HG03280 (cell line): ENCODE measurements around the gene PLEKHA6.

Experiments
- ATAC-seq: cut with Tn5 transposase; IDR thresholded peaks from one replicate; pipeline ENCODE4 v1.9.1; 2021; ENCODE audit warnings: mild to moderate bottlenecking, moderate library complexity; ENCODE audit not compliant: unreplicated experiment

PLEKHA6 gene

GRCh38 chr1:204192589-204193352 lies 167.0 kb downstream of the PLEKHA6 start:
- ATAC-seq: no peak

- ATAC-seq: no peak
Observed at GRCh38 chr1:204192046-204192445, 167.7 kb downstream of the PLEKHA6 start.

DNA sequence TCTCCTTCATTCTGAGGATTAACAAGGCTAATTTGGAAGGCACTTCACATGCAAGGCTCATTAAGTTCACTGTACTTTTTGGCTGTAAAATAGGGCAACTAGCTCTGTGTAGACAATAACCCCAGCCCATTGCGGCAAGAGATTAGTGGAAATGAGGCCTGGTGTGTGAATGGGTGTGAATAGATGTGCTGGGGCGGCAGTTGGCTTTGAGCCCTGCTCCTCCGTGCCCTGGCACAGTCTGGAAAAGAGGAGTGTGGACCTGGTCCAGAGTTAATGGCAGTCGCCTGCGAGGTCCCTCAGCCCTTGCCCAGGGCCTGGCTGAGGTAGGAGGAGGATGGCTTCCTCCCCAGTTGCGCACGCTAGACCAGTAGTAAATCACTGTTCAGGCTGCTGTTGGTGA lies 168.3 kb downstream of the PLEKHA6 start:
- ATAC-seq: no peak

- ATAC-seq: no peak
Observed at GRCh38 chr1:204190212-204191211, 169.2 kb downstream of the PLEKHA6 start.

- ATAC-seq: no peak
Observed at GRCh38 chr1:204188959-204189639, 170.6 kb downstream of the PLEKHA6 start.

GRCh38 chr1:204186597-204186996 lies 173.1 kb downstream of the PLEKHA6 start:
- ATAC-seq: no peak

DNA sequence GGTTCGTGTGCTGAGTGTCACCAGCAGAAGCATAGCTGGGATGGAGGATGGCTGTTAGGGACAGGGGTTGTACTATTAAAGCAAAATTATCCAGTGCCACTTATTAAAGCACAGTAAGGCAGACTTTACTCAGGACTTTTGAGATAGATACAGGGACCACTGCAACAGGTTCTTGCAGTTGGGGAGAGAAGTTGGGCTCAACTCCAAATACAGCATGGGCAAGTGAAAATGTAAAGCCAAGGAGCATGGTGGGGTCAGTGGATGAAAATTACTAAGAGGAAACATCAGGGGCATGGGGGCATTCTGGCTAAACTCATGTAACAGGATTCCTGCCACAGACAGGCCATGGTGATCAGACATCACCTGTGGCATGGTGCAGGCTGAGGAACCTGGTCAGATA lies 178.6 kb downstream of the PLEKHA6 start:
- no peak for ATAC-seq

- ATAC-seq: no peak
Observed at GRCh38 chr1:204180133-204180532, 179.6 kb downstream of the PLEKHA6 start.

GRCh38 chr1:204178487-204179281 lies 181.0 kb downstream of the PLEKHA6 start:
- ATAC-seq: no peak

DNA sequence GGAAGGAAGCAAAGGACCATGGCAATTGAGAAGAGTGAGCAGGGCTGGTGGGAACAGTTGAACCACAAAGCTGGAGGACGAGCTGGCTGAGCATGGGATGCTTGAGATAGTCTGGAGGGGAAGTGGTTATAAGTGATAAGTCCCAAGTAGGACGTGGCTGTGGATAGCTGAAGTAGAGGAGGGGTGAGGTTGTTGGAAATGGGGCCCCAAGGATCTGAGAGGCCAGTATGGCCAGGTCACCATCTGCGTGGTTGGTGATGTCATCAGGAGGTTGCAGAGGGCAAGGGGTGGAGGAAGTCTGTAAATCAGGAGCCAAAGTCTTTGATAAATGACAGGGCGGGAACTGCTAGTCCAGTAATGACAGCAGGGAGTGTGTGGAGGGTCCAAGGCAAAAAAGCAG lies 182.6 kb downstream of the PLEKHA6 start:
- ATAC-seq: no peak

GRCh38 chr1:204176049-204176448 lies 183.7 kb downstream of the PLEKHA6 start:
- ATAC-seq: no peak

DNA sequence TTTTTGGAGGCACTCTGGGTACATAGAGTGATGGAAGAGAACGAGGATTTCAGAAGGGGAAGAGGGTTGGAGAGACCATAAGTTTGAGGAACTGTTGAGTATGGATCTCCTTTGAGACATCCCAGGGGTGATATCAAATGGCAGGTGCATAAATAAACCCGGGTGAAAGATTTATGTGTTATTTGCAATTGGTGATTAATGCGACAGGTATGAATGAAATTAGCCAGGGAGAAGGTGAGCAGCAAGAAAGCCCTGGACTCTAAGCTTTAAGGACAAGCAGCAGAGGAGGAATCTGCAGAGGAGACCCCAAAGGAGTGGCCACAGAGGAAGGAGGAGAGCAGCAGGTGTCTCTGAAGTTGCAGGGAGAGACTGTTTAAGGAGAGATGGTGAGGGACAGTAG lies 184.8 kb downstream of the PLEKHA6 start:
- no peak for ATAC-seq

DNA sequence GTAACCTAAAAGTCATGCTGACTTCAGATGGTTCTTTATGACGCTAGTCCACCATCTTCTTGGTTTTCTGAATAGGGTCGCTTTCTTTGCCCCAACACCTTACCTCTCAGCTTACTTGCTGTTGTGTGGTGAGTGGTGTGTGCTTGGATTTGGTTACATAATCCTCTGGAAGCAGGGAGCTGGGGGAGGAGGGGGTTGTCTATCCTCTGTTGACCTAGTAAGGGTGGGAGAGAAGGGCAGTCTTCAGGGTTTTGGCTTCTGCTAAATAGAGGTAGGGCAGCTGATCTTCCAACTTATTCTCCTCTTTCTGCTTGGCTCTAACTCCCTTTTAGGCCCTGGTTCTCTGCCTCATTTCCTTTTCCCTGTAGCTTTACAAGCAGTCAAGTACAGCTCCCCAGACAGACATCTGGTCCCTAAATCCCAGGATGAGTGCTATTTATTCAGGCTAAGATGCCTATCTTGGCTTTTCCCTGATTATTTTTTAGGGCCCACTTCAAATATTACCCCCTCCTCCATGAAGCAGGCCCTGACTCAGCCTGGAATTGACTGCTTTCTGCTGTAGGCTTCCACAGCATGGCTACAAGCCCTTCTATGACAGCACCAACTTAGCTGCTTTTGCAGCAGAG lies 187.2 kb downstream of the PLEKHA6 start:
- ATAC-seq: no peak

DNA sequence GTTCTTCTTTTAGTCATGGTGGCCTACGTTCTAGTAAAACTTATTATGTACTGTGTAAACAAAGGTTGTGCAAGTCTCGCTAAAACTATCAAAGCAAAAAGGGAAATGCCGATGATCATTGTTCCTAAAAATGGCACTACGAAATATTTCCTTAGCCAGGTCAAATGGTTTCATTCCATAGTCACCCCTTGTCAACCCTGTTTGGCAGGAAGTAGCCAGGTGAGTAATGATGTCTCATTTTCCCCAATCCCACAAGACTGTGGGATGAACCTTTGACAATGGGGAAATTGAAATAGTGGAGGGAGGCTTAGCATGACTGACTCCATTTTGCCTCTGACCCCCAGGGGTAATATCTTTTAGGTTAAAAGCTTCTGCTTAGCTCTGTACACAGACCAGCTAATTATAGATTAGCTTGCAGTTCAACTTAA lies 188.0 kb downstream of the PLEKHA6 start:
- ATAC-seq: no peak

DNA sequence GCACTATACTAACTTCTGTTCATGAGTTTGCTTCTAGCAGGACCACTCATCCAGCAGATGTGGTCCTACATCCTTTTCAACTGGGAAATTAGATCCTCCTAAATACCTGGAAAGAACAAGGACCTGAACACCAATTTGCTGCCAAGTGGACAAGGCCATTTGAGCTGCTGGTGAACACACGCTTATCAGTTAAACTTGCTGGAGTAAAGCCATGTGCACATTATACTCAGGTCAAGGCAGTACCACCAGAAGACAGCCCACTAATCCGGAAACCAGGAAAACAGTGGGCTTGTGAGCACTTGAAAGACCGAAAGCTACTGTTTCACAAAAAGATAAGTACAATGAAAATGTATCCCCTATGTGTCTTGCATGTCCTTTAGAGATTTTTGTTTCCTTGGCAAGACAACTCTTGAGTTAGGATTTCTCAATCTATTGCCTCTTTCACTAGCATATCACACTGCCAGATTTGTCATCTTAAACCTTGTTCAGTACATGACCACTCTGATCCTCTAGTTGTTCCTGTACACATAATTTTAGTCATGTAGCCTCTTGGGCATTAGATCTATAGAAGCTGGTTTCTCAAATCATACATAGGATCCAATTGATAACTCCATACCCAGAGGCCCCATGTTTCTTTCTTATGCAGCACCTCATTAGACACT lies 189.1 kb downstream of the PLEKHA6 start:
- ATAC-seq: no peak

GRCh38 chr1:204169858-204170257 lies 189.9 kb downstream of the PLEKHA6 start:
- ATAC-seq: no peak
